ENCODE measurements around the gene CD8B. TPM values are rescaled to one million over a fixed set of nuclear protein-coding genes. Genes with fewer than 3 reads are reported as not detected.
A peak's percentile ranks its signal among the peaks of the same experiment; 100 is the strongest.

Gene CD8B
- total RNA-seq, 4 donors from 2014 or later: 1.8 to 7.3 (median 2.8) TPM

DNA sequence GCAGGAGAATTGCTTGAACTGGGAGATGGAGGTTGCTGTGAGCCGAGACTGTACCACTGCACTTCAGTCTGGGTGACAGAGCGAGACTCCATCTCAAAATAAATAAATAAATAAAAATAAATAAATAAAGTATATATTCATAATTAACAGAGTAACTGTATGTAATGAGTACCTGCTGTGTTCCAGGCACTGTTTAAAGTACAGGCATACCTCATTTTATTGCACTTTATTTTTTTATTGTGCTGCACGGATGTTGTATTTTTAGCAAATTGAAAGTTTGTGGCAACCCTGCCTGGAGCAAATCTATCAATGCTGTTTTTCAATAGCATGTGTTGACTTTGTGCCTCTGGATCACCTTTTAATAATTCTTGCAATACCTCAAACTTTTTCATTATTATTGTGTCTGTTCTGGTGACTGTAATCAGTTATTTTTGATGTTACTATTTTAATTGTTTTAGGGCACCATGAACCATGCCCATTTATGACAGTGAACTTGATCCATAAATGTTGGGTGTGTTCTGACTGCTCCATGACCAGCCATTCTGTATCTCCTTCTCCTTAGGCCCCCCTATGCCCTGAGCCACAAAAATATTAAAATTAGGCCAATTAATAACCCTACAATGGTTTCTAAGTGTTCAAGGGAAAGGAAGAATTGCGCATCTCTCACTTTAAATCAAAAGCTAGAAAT, 43.4 kb downstream of the CD8B start:
- TF ChIP-seq, protein P1, sequence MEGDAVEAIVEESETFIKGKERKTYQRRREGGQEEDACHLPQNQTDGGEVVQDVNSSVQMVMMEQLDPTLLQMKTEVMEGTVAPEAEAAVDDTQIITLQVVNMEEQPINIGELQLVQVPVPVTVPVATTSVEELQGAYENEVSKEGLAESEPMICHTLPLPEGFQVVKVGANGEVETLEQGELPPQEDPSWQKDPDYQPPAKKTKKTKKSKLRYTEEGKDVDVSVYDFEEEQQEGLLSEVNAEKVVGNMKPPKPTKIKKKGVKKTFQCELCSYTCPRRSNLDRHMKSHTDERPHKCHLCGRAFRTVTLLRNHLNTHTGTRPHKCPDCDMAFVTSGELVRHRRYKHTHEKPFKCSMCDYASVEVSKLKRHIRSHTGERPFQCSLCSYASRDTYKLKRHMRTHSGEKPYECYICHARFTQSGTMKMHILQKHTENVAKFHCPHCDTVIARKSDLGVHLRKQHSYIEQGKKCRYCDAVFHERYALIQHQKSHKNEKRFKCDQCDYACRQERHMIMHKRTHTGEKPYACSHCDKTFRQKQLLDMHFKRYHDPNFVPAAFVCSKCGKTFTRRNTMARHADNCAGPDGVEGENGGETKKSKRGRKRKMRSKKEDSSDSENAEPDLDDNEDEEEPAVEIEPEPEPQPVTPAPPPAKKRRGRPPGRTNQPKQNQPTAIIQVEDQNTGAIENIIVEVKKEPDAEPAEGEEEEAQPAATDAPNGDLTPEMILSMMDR (IDR thresholded peaks at IDR 0.05): no peak
- no peak for ATAC-seq (ENCODE audit: low FRiP score)
- no peak for DNase-seq (ENCODE audit: low spot score)

DNA sequence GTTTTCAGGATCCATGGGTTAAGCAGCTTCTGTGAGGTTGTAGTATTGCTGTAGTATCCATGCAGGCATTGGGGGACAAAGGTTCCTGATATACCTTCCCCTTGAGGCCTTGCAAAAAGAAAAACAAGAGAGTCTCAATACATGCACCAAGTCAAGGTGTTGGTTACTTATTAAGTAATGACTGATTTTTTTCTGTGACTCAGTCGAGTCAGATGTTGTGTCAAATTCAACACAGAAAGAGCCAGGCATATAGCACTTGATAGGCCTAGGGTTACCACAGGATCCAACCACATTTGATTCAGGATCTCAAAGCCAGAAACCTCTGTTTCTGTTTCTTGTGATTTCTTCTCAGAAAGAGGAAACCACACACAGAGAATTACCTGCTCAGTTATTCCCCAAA, 46.1 kb downstream of the CD8B start:
- TF ChIP-seq, protein P1 (IDR thresholded peaks at IDR 0.05): no peak
- DNase-seq (ENCODE audit: low spot score) (no peak), ATAC-seq (ENCODE audit: low FRiP score) (no peak)

DNA sequence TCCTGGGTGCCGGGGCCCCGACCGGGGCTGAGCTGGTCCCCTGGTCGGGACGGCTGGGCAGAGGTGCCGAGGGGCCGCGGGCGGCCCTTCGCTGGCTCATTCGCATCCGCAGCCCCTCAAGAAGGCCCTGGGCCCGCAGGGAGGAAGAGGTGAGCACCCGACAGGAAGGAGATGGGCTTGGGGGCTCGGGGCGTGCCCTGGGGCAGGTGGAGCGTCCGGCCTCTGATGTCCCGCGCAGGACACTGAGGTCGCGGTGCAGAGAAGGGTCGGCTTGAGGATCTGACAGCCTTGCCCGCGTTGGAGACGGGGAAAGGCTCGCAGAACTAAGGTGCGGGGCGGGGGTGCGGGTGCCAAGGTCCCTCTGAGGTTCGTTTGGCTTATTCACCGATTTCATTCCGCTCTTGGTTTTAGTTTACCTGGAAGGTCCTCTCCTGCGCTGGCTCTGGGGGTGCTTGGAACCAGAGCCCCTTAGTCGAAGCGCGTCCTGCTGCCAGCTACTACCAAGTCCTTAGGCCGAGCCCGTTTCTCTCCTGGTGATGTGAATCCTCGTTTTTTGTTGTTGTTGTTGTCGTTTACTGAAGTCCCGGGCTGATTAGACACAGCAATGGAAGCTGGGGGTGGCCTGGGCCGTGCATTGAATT, 52.1 kb downstream of the CD8B start:
- TF ChIP-seq, protein P1 (IDR thresholded peaks at IDR 0.05): no peak
- ATAC-seq (ENCODE audit: low FRiP score) (no peak), DNase-seq (ENCODE audit: low spot score) (no peak)

DNA sequence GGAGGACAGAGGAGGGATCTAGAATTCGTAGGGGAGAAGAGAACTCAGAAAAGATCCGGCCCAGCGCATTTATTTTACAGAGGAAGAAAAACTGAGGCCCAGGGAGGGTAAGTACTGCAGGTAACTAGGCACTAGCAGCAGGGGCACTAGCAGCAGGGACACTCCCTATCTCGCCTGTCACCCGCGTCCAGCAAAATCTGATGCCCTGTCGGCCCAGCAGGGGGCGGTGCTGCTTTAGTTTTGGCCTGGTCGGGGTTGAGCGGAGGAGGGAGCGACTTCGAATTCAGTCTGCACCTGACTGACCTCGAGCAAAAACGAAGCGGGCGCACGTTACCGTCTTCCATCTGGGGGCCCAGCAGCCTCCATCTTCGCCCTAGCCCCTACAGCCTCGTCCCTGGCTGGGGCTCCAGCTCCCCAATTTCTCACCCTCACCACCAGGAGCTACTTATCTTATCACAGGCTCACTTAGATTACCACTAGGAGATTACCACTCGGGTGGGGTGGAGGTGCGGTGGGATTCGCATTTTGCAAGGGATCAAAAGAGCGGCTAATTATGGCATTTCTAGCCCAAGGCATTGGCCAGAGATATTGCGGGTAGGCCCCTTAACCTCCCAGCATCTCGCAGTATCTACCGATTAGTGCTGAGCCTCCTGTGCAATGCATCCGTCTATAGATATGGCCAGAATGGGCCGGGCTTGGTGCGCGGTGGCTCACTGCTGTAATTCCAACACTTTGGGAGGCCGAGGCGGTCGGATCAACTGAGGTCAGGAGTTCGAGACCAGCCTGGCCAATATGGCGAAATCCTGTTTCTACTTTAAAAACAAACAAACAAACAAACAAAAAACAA, 53.1 kb downstream of the CD8B start:
- TF ChIP-seq, protein P1 (IDR thresholded peaks at IDR 0.05): peak in 2 of 3 donors; percentile 79 to 88
- peak; percentile 93 for ATAC-seq (ENCODE audit: low FRiP score)
- DNase-seq (ENCODE audit: low spot score): peak; percentile 78

DNA sequence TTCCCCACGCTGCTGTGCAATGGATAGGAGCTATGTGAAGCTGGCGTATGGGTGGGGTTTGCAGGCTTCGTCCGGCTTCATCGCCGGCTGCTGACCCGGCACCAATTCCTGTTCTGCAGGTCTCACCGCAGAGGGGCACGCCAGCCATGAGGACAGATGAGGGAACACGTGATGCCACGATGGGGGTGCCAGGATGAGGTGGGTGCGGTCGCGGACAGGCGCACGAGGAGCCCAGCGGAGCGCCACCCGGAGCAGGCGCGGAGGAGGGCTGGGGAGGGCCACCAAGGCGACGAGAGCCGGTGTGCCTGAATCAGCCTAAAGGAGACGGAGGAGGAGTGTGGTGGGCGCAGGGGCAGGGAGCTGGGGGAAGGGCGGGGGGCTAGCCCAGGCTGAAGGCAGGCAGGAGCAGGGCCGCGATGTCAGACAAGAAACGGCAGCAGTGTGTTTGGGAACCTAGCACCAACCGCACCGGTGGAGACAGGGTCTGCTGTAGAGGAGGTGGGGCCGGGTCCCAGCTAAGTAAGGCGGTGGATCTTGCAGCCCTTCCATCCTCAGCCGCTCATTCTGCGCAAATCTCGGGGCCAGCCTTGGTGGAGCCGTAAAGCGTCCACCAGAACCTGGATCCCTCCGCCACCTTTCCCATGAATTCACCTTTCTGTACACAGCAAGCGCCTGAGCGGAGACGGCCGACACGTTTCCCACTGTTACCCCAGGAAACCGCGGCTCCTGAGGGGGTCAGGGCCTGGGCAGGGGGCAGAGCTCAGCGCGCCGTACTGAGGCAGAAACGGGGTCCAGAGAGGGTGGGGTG, 54.0 kb downstream of the CD8B start:
- no peak for DNase-seq (ENCODE audit: low spot score)
- peak; percentile 62 for ATAC-seq (ENCODE audit: low FRiP score)
- TF ChIP-seq, protein P1 (IDR thresholded peaks at IDR 0.05): no peak

DNA sequence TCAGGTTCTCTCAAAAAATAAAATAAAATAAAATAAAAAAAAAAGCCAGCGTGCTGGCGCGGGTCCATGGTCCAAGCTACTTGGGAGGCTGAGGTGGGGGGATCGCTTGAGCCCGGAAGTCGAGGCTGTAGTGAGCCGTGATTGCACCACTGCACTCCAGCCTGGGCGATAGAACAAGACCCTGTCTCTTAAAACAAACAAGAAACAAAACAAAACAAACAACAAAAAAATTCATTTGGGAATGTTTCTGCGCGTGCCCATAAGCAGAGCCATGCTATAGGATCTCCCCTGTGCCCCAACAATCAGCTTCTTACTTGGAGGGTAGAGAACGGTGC, 54.6 kb downstream of the CD8B start:
- DNase-seq (ENCODE audit: low spot score) (no peak), ATAC-seq (ENCODE audit: low FRiP score) (no peak)

More for the DNA sequence above, 54.6 kb downstream of the CD8B start:
- TF ChIP-seq, protein P1 (IDR thresholded peaks at IDR 0.05): no peak

Data from omental fat pad (tissue), 4 donors.